SH-SY5Y (cell line): Measurements from ENCODE around the gene HAO2.

ENCODE experiments used
- GATA2 ChIP-seq: IDR thresholded peaks from 2 replicates; pipeline ENCODE4 v1.6.1; 2011; ENCODE audit warnings: mild to moderate bottlenecking, low read depth, low read length
- GATA3 ChIP-seq: IDR thresholded peaks from 2 replicates; pipeline ENCODE4 v1.6.1; 2011; ENCODE audit warnings: low read depth, mild to moderate bottlenecking, low read length, moderate library complexity

DNA sequence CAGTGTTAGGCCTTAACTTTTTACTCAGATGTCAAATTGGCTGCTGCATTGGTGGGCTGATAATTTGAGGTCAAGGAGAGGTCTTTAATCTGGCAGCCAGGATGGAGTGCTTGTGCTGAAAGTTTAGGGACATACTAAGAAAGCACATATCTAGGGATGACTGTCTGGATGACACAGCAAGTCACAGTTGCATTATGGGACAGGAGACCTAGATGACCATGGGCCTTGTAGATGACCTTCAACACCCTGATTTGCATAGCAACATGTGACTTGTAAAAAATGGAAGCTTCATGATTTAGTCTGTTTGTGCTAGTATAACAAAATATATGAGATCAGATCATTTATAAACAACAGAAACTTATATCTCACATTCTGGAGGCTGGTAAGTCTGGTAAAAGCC lies 28.4 kb downstream of the HAO2 start:
- no peak for TF ChIP-seq GATA3
- TF ChIP-seq GATA2: no peak
